ES-I3 (cell line): ENCODE data around the gene IGSF9B.

Experiments used
- H3K36me3 ChIP-seq: 2 replicates; pipeline ENCODE4 v1.6.1; 2013; ENCODE audit warnings: mild to moderate bottlenecking, low read length, control low read depth, moderate library complexity; ENCODE audit not compliant: insufficient read depth
- H3K4me1 ChIP-seq: 2 replicates; pipeline ENCODE4 v1.6.1; 2013; ENCODE audit warnings: mild to moderate bottlenecking, control low read depth, low read length; ENCODE audit not compliant: insufficient read depth
- H3K9ac ChIP-seq: 2 replicates; pipeline ENCODE4 v1.6.1; 2013; ENCODE audit warnings: low read depth, mild to moderate bottlenecking, low read length, moderate library complexity
- H3K9me3 ChIP-seq: 2 replicates; pipeline ENCODE4 v1.6.1; 2013; ENCODE audit warnings: mild to moderate bottlenecking, low read length, moderate library complexity; ENCODE audit not compliant: control insufficient read depth, insufficient read depth

Gene IGSF9B

GRCh38 chr11:133895551-133895950 lies 61.2 kb downstream of the IGSF9B start:
- Histone ChIP-seq H3K36me3 (no peaks in the 10 kb centered on the region), H3K9me3 (no peaks in the 10 kb centered on the region), H3K9ac (0 out of 2 replicates have a peak overlapping the region, but pooled peaks have one; percentile 10), H3K4me1 (peaks cover 30% of the 10 kb centered on the region)

GRCh38 chr11:133895061-133895479 lies 61.7 kb downstream of the IGSF9B start:
- peaks cover 30% of the 10 kb centered on the region for H3K4me1 ChIP-seq
- H3K36me3 ChIP-seq: no peaks in the 10 kb centered on the region
- H3K9ac ChIP-seq: peak overlapping the region; percentile 10; the same call in 1 of the 2 replicates
- no peaks in the 10 kb centered on the region for H3K9me3 ChIP-seq

GRCh38 chr11:133893381-133893780 lies 63.4 kb downstream of the IGSF9B start:
- Histone ChIP-seq H3K9me3 (no peaks in the 10 kb centered on the region), H3K4me1 (peaks cover 25% of the 10 kb centered on the region), H3K9ac (no peak overlapping the region), H3K36me3 (no peaks in the 10 kb centered on the region)

GRCh38 chr11:133892584-133893380 lies 64.0 kb downstream of the IGSF9B start:
- H3K9me3 ChIP-seq: no peaks in the 10 kb centered on the region
- H3K4me1 ChIP-seq: peaks cover 25% of the 10 kb centered on the region
- H3K36me3 ChIP-seq: no peaks in the 10 kb centered on the region
- H3K9ac ChIP-seq: no peak overlapping the region

GRCh38 chr11:133892126-133892525 lies 64.6 kb downstream of the IGSF9B start:
- Histone ChIP-seq H3K9me3 (no peaks in the 10 kb centered on the region), H3K4me1 (peaks cover 25% of the 10 kb centered on the region), H3K36me3 (no peaks in the 10 kb centered on the region), H3K9ac (no peak overlapping the region)

- Histone ChIP-seq H3K4me1 (peaks cover 9% of the 10 kb centered on the region; the same call in 1 of the 2 replicates), H3K9me3 (no peaks in the 10 kb centered on the region), H3K9ac (no peak overlapping the region), H3K36me3 (no peaks in the 10 kb centered on the region)
These were observed 66.9 kb downstream of the IGSF9B start for GRCh38 chr11:133889893-133890292.

GRCh38 chr11:133889188-133889587 lies 67.6 kb downstream of the IGSF9B start:
- Histone ChIP-seq H3K36me3 (no peaks in the 10 kb centered on the region), H3K9me3 (no peaks in the 10 kb centered on the region), H3K9ac (no peak overlapping the region), H3K4me1 (peaks cover 2% of the 10 kb centered on the region; the same call in 1 of the 2 replicates)

GRCh38 chr11:133887692-133888332 lies 69.0 kb downstream of the IGSF9B start:
- no peaks in the 10 kb centered on the region for H3K36me3 ChIP-seq
- no peak overlapping the region for H3K9ac ChIP-seq
- H3K9me3 ChIP-seq: no peaks in the 10 kb centered on the region
- no peaks in the 10 kb centered on the region for H3K4me1 ChIP-seq

- H3K36me3 ChIP-seq: no peaks in the 10 kb centered on the region
- no peaks in the 10 kb centered on the region for H3K4me1 ChIP-seq
- H3K9me3 ChIP-seq: no peaks in the 10 kb centered on the region
- H3K9ac ChIP-seq: no peak overlapping the region
These were observed 70.7 kb downstream of the IGSF9B start for GRCh38 chr11:133886029-133886428.

GRCh38 chr11:133872160-133872559 lies 84.6 kb downstream of the IGSF9B start:
- no peaks in the 10 kb centered on the region for H3K36me3 ChIP-seq
- no peak overlapping the region for H3K9ac ChIP-seq
- H3K4me1 ChIP-seq: no peaks in the 10 kb centered on the region
- H3K9me3 ChIP-seq: peaks cover 3% of the 10 kb centered on the region; the same call in 1 of the 2 replicates

GRCh38 chr11:133867456-133867855 lies 89.3 kb downstream of the IGSF9B start:
- H3K36me3 ChIP-seq: no peaks in the 10 kb centered on the region
- no peaks in the 10 kb centered on the region for H3K9me3 ChIP-seq
- no peak overlapping the region for H3K9ac ChIP-seq
- no peaks in the 10 kb centered on the region for H3K4me1 ChIP-seq

- Histone ChIP-seq H3K9ac (no peak overlapping the region), H3K36me3 (no peaks in the 10 kb centered on the region), H3K9me3 (no peaks in the 10 kb centered on the region)
These were observed 91.3 kb downstream of the IGSF9B start for GRCh38 chr11:133865466-133865865.

GRCh38 chr11:133864756-133865155 lies 92.0 kb downstream of the IGSF9B start:
- no peaks in the 10 kb centered on the region for H3K36me3 ChIP-seq
- H3K9me3 ChIP-seq: no peaks in the 10 kb centered on the region
- no peak overlapping the region for H3K9ac ChIP-seq
- H3K4me1 ChIP-seq: no peaks in the 10 kb centered on the region

More at GRCh38 chr11:133865466-133865865, 91.3 kb downstream of the IGSF9B start:
- H3K4me1 ChIP-seq: no peaks in the 10 kb centered on the region

- Histone ChIP-seq H3K4me1 (peaks cover under 1% of the 10 kb centered on the region; the same call in 1 of the 2 replicates), H3K36me3 (no peaks in the 10 kb centered on the region), H3K9ac (no peak overlapping the region), H3K9me3 (no peaks in the 10 kb centered on the region)
These were observed 96.6 kb downstream of the IGSF9B start for GRCh38 chr11:133860151-133860550.
